Stimulated activated CD8-positive, alpha-beta memory T cell treated with anti-CD3 and anti-CD28 coated beads, Interleukin-15, amount 100 ng/mL, for 24 hours (primary cell): ENCODE results near the gene PGR.

Experiments used
- DNase-seq: peaks from one replicate; pipeline ENCODE4 v3.0.0-alpha.2; 2020; ENCODE audit warnings: low read depth

The PGR gene

DNA sequence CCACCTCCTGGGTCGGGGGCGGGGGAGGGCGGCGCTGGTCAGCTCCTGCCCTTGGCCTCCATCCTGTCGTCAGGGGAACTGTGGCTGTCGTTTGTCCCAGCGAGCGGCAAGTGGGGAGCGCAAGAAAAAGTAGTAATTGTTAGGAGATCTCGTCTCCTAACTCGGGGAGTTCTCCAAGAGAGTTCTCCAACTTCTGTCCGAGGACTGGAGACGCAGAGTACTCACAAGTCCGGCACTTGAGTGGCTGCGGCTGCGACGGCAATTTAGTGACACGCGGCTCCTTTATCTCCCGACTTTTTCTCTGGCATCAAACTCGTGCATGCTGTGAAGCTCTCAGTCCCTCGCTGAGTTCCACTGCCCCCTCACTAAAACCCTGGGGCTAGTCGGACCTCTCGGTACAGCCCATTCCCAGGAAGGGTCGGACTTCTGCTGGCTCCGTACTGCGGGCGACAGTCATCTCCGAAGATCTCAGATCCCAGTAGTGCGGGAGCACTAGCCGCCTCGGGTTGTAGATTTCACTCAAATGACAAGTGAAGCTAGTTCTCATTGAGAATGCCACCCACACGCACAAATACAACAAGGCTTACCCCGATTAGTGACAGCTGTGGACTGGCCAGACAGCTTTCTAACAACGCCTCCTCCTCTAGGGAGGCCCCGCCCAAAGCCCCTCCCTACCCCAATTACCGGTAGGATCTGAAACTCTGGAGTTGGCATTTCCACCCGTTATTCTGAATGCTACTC lies at the start of gene PGR:
TSS of gene PGR (minus strand) at position 611 of the 741 bp plus-strand sequence. CDS start 743 bp downstream, outside the sequence.
- no peak for DNase-seq

DNA sequence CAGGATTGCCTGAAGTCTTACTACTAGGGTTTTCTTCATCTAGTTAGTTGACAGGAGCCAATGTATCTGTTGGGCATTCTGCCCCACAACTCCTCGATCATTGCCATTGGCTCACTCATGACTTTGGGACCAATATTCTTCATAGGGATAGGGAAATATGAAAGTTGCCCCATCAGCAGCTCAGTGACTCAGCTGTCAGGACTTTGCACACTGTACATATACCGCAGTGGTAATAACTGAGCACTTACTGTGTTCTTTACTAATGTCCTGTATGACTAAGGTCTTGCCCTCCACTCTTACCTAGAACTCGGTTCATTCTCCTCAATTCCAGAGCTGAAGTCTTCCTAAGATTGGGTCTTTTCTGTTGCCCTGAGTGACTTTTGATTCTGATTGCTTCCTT lies 46.8 kb upstream of the PGR start:
- DNase-seq = no peak

DNA sequence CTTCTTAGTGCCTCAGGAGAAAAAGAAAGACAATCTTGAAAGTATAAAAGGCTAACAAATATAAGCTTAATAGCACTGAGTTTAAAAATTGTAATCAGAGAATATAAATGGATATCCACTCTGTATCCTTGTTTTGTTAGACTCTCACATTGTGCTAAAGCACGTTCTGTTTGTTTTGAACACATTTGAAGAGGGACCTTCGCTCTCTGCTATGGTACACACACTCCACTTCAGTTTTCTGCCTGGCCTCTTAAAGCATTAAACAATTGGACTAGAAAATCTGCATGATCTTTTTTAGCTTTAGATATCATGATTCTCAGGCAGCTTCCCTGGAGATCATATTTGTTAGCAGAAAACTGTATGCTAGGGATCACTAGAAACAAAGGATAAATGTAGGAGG lies 40.3 kb upstream of the PGR start:
- no peak for DNase-seq

DNA sequence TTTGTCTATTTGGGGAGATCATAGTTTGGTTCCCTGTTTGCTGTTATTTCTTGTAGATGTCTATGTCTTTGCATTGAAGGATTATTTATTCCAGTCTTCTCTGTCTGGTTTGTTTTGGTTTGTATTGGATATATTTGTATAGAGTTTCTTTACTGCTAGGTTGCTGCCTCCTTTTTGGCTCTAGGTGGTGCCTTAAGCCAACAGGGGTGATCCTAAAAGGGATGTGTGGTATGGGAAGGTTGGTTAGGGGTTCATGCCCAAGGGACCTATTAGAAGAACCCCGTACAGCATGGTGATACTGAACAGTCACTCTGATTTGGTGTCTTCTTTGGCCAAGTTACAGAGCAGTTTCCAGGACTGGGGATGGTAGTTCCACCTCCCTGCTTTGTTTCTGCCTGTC lies 36.4 kb upstream of the PGR start:
- no peak for DNase-seq

DNA sequence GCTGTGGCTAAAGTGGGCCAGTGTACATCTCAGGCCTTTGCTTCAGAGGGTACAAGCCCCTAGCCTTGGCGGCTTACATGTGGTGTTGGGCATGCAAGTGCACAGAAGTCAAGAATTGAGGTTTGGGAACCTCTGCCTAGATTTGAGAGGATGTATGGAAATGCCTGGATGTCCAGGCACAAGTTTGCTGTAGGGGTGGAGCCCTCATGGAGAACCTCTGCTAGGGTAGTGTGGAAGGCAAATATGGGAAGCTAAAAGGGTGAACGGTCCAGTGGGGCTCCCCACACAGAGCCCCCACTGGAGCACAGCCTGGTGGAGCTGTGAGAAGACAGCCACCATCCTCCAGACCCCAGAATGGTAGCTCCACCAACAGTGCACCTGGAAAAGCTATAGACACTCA lies 28.5 kb upstream of the PGR start:
- no peak for DNase-seq

DNA sequence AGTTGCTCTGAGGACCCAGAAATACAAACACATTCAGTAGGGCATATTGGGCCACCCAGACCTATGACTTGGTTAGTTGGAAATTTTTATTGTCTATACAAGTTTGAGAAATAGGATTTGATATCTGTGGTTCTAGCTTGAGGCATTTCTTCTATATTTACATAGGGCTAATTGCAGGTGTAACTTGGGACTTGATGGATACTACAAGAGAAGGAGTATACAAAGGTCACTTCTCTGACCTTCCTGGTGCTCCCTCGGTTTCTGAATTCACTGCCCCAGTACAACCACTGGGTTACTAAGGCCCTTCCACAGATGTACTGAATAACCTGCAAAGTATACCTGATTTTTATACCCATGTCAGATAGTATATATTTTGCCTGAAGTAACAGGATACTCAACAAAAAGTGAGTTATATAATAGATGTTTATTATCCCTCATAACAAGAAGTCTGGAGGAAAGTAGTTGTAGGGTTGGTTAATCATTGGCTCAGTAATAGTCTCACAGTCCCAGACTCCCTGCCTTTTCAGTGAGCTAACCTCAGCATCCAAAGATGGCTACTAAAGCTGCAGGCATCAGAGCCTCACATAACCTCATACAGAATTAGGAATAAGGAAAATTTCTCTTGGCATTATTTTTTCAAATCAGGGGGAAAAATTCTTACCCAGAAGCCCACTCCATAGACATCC lies 8.8 kb upstream of the PGR start:
- no peak for DNase-seq

DNA sequence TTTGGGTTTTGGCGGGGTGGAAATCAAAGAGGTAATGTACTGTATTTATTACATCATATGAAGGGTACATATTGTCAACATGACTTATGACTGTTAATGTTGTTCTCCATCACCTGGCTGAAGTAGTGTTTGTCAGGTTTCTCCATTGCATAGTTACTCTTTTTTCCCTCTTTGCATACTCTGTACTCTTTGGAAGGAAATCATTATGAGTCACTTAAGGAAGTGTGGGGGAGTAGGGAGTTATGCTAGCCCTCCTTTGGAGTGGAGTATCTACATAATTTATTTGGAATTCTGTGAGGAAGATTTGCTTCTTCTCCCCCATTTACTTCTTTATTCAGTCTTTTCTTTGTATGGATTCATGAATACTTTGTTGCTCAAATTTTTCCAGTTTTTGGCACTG lies 3.6 kb upstream of the PGR start:
- no peak for DNase-seq

DNA sequence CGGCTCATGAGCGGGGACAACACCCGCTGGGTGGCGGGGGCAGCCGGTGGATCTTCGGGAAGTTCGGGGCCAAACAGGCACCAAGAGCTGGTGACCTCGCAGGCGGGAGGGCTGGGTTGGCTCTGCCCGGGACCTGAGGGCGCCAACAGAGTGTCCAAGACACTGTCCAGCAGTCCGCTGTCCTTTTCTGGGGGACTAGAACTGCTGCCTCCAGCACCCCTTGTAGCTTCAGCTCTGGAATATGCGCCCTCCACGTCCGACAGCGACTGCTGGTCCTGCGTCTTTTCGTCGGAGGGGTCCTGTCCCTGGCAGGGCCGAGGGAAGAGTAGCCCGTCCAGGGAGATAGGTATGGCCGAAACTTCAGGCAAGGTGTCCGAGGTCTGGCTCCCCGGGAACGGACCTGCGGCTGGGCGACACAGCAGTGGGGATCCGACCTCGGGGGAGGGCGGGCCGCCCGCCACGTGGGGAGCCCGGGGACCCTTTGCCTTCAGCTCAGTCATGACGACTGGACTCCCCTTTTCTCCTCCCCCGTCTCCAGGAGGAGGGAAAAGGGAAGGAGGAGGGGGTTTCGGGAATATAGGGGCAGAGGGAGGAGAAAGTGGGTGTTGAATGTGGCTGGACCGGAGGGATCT lies 926 bp downstream of the PGR start:
- DNase-seq = no peak

DNA sequence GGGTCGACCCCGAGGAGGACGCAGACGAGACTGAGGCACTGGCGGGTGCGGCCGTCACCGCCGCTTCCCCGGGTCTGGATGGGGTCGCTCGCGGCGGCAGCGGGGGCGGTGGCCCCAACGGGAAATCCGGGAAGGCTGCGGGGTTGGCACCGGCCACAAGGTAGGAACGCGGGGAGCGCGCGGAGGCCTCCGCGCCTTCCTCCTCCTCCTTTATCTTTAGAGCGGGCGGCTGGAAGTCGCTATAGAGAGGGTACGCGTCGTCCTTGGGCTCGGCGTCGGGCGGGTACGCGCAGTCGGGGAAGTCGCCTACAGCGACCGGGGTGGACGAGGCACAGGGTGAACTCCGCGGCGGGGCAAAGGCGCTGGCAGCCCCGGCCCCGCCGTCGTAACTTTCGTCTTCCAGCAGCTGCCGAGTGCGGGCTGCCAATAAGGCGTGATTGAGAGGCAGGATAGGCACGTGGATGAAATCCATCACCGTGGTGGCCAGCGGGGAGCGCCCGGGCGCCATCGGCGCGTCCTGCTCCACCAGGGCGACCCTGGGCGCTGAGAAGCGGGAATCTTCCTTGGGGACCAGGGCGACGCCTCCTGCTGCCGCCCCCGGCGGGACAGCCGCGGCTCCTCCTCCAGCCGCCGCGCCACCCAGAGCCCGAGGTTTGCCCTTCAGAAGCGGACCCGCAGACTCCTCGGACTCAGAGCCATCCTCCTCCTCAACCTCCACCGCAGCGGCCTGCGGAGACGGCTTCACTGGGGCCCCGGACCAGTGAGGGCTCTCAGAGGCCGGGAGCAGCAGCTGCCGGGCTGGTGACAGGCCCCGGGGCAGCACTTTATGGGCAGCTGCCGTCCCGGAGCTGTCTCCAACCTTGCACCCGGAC lies 1.7 kb downstream of the PGR start:
- DNase-seq = no peak

DNA sequence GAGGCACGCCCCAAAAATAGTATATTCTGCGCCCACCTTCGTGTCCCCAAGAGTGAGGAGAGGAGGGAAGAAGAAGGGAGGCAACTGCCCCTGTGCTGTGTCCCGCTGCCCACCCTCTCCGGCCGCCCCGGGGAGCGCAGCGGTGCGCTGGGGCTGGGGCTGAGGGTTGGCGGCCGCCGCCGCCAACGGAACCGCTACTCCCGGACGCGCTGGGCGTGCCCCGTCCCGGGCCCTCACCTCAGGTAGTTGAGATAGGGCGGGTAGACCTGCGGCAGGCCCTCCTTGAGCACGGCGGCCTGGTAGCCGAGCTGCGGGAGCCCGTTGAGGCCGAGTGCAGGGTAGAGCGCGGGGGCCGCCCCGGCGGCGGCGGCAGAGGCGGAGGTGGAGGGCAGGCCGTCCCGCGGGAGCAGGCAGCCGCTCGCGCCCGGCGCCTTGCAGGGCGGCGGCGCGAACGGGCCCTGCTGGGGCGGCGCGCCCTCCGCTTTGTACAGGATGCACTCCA lies 2.4 kb downstream of the PGR start:
- DNase-seq = no peak

DNA sequence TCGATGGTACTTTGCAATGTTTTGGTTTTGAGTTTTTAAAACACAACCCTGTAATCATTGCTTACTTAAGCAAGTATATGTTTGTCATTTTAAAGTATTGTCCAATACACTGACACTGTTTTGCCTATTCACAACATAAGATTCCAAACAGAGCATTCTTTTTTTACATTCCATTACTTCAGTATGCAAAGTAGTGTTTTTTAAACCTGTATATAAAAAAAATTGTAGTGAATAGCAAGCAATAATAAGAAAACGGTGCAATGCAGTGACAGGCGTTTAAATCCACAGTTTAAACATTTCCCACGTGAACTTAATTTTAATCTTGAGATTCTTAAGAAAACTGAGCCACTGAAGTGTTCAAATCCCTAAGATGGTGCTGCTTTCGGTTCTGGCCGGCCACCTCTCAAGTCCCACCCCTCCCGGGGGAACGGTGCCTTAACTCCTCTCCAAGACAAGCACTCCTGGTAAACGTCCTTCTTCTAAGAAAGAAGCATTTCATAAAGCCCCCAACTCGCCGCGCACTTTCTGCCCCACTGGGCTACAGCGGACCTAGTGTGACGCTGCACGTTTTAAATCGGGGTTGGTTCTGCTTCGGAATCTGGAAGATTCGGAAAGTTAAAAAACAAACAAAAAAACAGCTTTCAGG lies 2.9 kb downstream of the PGR start:
- no peak for DNase-seq

DNA sequence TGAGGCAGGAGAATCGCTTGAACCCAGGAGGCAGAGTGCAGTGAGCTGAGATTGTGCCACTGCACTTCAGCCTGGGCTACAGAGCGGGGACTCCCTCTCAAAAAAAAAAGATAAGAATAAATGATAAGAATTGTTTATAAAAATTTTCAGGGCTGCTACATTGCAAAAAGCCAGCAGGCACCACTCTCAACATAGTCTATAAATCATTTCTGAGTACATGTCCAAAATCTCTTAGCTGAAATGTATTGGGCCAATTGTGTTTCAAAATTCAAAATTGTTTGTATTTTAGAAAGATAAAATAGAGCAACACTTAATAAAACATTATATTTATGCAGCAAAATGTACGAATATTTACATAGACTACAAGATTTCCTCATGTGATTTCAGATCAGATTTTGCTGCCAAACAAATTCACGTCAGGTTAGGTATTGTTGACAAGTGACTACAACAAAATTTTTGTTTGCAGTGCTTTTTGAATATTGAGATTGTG lies 13.9 kb downstream of the PGR start:
- DNase-seq = no peak

DNA sequence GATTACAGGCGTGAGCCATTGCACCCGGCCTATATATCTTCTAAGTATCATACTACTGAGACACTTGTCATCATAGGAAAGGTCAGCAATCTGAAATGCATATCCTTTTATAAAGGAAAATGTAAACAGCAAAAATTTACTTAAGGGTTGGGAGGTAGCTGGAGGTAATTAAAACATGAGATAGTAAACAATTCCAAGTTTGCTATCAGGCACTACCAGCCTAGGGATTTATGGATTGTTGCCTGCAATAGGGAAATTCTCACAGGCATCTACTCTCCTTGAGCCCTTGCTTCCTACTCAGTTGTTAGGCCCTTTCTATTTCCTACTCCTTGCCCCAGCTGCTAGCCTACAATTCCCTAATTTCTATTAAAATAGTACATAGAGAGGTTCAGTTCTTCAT lies 16.1 kb downstream of the PGR start:
- DNase-seq = no peak

DNA sequence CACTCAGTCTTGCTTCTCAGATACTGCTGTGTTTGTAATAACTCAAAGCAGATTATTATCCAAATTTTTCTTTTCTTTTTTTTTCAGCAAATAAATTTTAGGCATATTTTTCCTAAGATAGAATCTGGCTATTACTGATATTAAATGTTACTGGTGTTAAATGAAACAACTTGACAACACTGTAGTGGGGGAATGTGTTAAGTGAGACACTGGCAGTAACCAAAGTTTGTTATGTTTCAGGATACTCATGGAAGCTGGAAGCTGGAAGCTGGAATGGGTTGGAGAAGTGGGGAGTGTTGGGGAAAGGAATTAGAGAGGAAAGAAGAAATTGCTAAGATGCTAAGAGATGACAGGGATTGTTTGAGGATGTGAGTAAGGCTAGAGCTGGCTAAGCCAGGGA lies 24.9 kb downstream of the PGR start:
- DNase-seq = no peak

DNA sequence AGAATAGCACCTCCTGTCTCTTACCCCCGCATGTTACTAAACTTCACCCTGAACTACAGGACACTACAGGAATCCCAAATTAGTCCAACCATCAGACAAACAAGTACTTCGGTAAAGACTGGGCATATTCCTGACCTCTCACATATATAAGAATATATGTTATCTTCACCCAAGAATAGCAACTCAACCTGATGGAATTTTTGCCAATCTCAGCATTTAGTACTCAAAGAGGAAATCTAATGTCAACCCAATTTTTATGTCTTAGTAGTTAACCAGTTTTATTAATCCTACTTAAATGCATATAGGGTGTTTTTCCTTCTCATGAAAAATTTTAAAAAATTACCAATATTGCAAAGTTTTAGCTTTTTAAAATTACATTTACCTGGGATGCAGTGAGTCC lies 26.2 kb downstream of the PGR start:
- DNase-seq = no peak

DNA sequence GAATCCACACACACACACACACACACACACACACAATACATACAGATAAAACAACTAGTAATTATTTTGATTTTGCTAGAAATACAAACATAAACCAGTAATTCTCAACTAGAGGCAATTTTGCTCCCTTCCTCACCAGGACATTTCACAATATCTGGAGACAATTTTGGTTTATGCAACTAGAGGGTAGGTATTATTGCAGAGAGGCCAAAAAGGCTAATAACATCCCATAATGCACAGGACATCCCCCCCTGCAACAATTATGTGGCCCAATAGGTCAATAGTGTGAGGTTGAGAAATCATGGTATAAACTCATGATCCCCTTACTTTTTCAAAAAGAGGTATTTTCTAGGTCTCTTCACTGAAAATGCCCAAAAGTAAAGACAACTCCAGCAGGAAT lies 29.0 kb downstream of the PGR start:
- no peak for DNase-seq

DNA sequence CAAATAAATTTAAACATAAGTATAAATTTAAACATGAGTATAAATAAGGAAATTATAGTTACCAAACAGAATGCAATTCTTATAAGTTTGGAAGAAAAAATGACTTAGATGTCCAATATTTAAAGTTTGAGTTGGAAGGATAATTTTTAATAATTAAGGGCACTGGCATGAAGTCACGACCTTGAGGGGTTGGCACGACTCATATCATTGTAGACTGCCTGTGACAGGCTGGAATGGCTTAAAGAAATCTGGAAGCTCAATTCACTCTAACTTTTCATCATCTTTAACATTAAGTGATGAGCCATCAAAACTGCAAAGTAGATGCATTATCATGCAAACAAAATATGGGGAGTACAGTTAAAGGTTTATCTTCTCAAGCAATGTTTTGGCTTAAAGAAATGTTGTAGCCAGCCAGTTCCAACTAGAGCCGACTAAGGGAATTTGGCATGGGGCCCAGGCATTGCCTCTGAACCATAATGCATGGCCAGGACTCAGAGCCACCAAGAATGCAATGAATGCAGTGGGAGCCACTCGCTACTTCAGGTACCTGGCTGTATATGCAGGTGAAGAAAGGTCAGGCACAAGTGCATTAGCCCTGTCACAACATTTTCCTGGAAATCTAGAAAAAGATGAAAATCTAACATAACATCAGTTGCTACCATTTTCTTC lies 33.4 kb downstream of the PGR start:
- no peak for DNase-seq

DNA sequence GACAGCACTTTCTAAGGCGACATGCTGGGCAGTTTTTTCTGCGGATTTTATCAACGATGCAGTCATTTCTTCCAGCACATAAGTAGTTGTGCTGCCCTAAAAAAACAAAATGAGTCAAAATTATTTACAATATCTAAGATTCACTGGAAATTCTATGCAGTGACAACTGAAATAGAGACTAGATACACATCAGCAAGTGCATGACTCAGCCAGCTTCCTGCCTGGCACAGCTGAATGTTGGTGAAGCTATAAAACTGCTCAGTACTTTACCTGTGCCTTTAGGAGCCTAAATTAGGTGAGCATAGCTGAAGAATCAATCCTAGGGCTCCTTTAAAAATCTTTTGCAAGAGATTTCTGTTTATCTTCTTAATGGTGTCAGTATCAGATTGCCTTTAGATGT lies 37.8 kb downstream of the PGR start:
- DNase-seq = no peak

DNA sequence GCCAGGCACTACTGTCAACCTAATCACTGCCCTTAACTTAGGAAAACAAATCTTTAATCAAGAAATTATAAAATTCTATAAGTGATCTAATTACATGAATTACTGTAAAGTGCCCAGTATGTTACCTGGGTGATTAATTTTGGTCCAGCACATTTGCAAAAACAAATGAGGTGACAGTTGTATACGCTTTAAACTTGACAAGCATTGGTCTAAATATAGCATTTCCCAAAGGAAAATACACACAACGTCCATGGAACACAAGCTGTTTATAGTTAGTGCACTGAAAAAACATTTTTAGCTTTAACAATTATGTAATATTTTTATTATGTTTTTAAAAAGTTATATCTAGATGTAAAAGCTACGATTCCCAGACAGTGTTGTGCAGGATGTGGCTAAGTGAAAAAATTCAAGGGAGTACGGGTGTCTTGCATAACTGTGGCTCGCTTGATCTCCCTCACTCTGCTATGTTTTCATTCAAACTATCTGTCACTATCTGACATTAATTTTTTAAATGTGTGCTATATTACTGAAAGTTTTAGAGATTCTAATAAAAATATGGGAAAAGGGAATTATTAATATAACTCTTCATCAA lies 38.8 kb downstream of the PGR start:
- no peak for DNase-seq

DNA sequence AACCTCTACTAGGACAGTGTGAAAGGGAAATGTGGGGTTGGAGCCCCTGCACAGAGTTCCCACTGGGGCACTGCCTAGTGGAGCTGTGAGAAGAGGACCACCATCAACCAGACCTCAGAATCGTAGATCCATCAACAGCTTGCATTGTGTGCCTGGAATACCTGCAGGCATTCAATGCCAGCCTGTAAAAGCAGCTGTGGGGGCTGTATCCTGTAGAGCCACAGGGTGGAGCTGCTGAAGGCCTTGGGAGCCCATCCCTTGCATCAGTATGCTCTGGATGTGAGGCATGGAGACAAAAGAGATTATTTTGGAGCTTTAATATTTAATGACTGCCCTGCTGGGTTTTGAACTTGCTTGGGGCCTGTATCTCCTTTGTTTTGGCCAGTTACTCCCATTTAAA lies 46.3 kb downstream of the PGR start:
- no peak for DNase-seq

DNA sequence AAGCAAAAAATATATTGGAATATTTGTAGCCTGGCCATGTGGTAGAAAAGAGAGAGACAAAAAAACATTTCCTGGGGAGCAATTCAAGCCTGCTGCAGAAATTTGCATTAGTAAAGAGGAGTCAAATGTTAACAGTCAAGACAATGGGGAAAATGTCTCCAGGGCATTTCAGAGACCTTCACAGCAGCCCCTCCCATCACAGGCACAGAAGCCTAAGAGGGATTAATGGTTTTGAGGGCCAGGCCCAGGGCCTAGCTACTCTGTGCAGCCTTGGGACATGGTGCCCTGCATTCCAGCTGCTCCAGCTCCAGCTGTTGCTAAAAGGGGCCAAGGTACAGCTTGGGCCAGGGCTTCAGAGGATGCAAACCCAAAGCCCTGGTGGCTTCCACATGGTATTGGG lies 46.8 kb downstream of the PGR start:
- DNase-seq = no peak
